GM12872 (cell line): ENCODE data around the gene FOXS1.

Experiments used
- CTCF ChIP-seq: IDR thresholded peaks from 3 replicates; pipeline ENCODE4 v1.5.1; 2011; ENCODE audit warnings: low read depth, mild to moderate bottlenecking, low read length, moderate library complexity; ENCODE audit not compliant: insufficient read depth

Gene FOXS1

GRCh38 chr20:31815408-31816188 lies 29.8 kb downstream of the FOXS1 start:
- TF ChIP-seq CTCF = no peak

GRCh38 chr20:31813611-31814010 lies 31.8 kb downstream of the FOXS1 start:
- no peak for TF ChIP-seq CTCF

GRCh38 chr20:31811796-31812728 lies 33.3 kb downstream of the FOXS1 start:
- TF ChIP-seq CTCF = no peak

DNA sequence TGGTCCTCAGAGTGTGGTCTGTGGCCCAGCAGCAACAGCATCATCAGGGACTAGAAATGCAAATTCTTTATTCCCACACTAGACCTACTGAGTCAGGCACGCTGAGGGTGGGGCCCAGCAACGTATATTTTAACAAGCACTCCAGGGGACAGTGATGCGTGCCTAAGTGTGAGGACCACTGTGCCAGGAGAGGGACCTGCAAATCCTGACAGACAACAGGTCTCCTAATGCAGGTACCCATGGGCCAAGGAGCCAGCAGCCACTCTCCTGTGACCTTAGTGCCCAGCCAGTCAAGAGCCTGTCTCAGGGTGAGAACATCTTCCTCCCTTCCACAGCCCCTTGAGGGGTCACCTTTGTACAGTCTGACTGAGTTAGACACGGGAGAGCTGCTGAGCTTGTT lies 34.2 kb downstream of the FOXS1 start:
- TF ChIP-seq CTCF = no peak

GRCh38 chr20:31809661-31810060 lies 35.7 kb downstream of the FOXS1 start:
- no peak for TF ChIP-seq CTCF

DNA sequence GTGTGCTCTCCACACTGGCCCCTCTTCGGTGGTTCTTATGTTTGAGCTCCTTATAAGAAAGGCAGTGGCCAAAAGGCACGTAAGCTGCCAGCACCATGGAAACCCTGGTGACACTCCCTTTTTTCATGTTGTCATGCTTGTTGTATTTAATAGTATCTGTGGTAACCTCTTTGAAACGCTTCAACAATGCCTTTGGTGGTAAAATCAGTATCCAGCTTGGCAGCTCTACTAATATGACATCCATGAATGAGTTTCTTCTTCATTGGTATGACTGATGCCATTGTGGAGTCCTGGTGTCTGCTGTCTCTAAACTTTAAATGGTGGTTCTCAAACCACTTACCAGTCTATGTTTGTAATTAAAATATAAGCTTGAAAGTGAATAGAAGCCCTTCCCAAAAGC lies 36.9 kb downstream of the FOXS1 start:
- no peak for TF ChIP-seq CTCF

DNA sequence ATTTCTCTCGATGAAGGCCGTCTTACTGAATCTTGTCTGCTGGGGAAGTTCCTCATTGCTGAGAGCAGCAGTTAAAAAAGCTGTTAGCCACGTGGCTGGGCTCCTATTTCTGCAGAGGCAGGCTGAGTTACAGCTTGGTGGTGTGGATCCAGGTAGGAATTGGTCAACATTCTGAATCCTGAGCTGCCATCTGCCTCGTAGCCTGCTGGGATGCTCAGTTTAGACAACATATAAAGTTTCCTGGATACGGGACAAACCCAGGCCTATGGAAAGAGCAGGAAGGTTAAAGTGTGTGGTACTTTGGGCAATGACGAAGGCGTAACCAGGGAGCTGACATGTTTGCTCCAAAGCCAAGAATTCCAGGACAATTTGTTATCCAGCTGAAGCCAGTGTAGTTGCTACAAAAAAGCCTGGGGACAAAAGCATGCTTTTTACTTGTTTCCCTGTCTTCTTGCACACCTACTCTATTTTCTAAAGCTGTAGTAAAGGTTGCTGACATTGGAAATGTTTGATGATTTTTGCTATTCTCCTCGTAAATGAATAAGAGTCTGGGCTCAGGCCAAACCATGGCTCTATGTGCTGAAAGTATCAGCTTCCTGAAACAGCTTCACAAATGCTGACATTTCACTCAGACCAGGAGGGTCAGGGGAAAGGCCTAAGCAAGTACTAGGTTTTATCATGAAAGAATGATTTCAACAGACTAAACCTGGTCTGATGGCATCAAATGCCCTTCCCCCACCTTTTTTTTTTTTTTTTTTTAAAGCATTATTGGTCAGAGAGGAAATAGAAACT lies 38.6 kb downstream of the FOXS1 start:
- no peak for TF ChIP-seq CTCF
